ENCODE results near the gene RNF138. TPM values are rescaled to one million over a fixed set of nuclear protein-coding genes. Genes with fewer than 3 reads are reported as not detected.

RNF138 gene
- total RNA-seq, 1 experiment from 2014 or later = 103 TPM

GRCh38 chr18:32111706-32112105, 20.0 kb downstream of the RNF138 start:
- Mint-ChIP-seq H3K36me3 (peaks cover 33% of the 10 kb centered on the region), H3K27me3 (ENCODE audit: low read depth) (no peaks in the 10 kb centered on the region), H3K4me3 (no peak overlapping the region), H3K27ac (no peak overlapping the region), H3K4me1 (no peaks in the 10 kb centered on the region), H3K9me3 (no peaks in the 10 kb centered on the region)
- ChIA-PET POLR2A (no interaction called here), CTCF (interaction anchor here (0.7 kb wide), 1 partner anchor 46 kb away, joined by 3 read pairs; no protein-coding TSS in a partner anchor)
- ATAC-seq (no peak), DNase-seq (ENCODE audit: low spot score) (no peak)
- TF ChIP-seq MYBL2 (CRISPR knock-in tag; IDR thresholded peaks at IDR 0.05) (no peak), SP1 (CRISPR knock-in tag; conservative IDR thresholded peaks at IDR 0.05) (no peak), ZNF317 (CRISPR knock-in tag; IDR thresholded peaks at IDR 0.05; ENCODE audit: borderline replicate concordance, low read depth) (no peak), ZNF232 (CRISPR knock-in tag; IDR thresholded peaks at IDR 0.05) (no peak), ZNF138 (CRISPR knock-in tag; conservative IDR thresholded peaks at IDR 0.05) (no peak), FOXK1 (CRISPR knock-in tag; IDR thresholded peaks at IDR 0.05) (no peak), TEAD4 (CRISPR knock-in tag; IDR thresholded peaks at IDR 0.05) (no peak), NFYB (CRISPR knock-in tag; conservative IDR thresholded peaks at IDR 0.05; ENCODE audit: low read depth) (no peak), NR2C2 (CRISPR knock-in tag; IDR thresholded peaks at IDR 0.05) (no peak), KAT7 (CRISPR knock-in tag; IDR thresholded peaks at IDR 0.05; ENCODE audit: borderline replicate concordance) (no peak), NFE2L1 (CRISPR knock-in tag; IDR thresholded peaks at IDR 0.05) (no peak), ZNF512 (CRISPR knock-in tag; IDR thresholded peaks at IDR 0.05; ENCODE audit: borderline replicate concordance) (no peak), SOX15 (CRISPR knock-in tag; IDR thresholded peaks at IDR 0.05) (no peak)
- TF ChIP-seq, protein P1, sequence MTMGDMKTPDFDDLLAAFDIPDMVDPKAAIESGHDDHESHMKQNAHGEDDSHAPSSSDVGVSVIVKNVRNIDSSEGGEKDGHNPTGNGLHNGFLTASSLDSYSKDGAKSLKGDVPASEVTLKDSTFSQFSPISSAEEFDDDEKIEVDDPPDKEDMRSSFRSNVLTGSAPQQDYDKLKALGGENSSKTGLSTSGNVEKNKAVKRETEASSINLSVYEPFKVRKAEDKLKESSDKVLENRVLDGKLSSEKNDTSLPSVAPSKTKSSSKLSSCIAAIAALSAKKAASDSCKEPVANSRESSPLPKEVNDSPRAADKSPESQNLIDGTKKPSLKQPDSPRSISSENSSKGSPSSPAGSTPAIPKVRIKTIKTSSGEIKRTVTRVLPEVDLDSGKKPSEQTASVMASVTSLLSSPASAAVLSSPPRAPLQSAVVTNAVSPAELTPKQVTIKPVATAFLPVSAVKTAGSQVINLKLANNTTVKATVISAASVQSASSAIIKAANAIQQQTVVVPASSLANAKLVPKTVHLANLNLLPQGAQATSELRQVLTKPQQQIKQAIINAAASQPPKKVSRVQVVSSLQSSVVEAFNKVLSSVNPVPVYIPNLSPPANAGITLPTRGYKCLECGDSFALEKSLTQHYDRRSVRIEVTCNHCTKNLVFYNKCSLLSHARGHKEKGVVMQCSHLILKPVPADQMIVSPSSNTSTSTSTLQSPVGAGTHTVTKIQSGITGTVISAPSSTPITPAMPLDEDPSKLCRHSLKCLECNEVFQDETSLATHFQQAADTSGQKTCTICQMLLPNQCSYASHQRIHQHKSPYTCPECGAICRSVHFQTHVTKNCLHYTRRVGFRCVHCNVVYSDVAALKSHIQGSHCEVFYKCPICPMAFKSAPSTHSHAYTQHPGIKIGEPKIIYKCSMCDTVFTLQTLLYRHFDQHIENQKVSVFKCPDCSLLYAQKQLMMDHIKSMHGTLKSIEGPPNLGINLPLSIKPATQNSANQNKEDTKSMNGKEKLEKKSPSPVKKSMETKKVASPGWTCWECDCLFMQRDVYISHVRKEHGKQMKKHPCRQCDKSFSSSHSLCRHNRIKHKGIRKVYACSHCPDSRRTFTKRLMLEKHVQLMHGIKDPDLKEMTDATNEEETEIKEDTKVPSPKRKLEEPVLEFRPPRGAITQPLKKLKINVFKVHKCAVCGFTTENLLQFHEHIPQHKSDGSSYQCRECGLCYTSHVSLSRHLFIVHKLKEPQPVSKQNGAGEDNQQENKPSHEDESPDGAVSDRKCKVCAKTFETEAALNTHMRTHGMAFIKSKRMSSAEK (CRISPR knock-in tag; IDR thresholded peaks at IDR 0.05; ENCODE audit: borderline replicate concordance) = no peak
- TF ChIP-seq, protein P2, sequence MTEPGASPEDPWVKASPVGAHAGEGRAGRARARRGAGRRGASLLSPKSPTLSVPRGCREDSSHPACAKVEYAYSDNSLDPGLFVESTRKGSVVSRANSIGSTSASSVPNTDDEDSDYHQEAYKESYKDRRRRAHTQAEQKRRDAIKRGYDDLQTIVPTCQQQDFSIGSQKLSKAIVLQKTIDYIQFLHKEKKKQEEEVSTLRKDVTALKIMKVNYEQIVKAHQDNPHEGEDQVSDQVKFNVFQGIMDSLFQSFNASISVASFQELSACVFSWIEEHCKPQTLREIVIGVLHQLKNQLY (CRISPR knock-in tag; IDR thresholded peaks at IDR 0.05) = no peak
- TF ChIP-seq, protein P3, sequence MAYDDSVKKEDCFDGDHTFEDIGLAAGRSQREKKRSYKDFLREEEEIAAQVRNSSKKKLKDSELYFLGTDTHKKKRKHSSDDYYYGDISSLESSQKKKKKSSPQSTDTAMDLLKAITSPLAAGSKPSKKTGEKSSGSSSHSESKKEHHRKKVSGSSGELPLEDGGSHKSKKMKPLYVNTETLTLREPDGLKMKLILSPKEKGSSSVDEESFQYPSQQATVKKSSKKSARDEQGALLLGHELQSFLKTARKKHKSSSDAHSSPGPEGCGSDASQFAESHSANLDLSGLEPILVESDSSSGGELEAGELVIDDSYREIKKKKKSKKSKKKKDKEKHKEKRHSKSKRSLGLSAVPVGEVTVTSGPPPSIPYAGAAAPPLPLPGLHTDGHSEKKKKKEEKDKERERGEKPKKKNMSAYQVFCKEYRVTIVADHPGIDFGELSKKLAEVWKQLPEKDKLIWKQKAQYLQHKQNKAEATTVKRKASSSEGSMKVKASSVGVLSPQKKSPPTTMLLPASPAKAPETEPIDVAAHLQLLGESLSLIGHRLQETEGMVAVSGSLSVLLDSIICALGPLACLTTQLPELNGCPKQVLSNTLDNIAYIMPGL (CRISPR knock-in tag; IDR thresholded peaks at IDR 0.05) = no peak

GRCh38 chr18:32112826-32113225, 21.2 kb downstream of the RNF138 start:
- peaks cover 42% of the 10 kb centered on the region for H3K36me3 Mint-ChIP-seq
- CTCF ChIA-PET = no interaction called here
- DNase-seq (ENCODE audit: low spot score) (no peak), ATAC-seq (no peak)
- H3K27ac Mint-ChIP-seq = no peak overlapping the region
- POLR2A ChIA-PET = no interaction called here
- no peaks in the 10 kb centered on the region for H3K4me1 Mint-ChIP-seq
- no peaks in the 10 kb centered on the region for H3K9me3 Mint-ChIP-seq
- no peaks in the 10 kb centered on the region for H3K27me3 Mint-ChIP-seq (ENCODE audit: low read depth)
- no peak overlapping the region for H3K4me3 Mint-ChIP-seq
- TF ChIP-seq, protein P4, sequence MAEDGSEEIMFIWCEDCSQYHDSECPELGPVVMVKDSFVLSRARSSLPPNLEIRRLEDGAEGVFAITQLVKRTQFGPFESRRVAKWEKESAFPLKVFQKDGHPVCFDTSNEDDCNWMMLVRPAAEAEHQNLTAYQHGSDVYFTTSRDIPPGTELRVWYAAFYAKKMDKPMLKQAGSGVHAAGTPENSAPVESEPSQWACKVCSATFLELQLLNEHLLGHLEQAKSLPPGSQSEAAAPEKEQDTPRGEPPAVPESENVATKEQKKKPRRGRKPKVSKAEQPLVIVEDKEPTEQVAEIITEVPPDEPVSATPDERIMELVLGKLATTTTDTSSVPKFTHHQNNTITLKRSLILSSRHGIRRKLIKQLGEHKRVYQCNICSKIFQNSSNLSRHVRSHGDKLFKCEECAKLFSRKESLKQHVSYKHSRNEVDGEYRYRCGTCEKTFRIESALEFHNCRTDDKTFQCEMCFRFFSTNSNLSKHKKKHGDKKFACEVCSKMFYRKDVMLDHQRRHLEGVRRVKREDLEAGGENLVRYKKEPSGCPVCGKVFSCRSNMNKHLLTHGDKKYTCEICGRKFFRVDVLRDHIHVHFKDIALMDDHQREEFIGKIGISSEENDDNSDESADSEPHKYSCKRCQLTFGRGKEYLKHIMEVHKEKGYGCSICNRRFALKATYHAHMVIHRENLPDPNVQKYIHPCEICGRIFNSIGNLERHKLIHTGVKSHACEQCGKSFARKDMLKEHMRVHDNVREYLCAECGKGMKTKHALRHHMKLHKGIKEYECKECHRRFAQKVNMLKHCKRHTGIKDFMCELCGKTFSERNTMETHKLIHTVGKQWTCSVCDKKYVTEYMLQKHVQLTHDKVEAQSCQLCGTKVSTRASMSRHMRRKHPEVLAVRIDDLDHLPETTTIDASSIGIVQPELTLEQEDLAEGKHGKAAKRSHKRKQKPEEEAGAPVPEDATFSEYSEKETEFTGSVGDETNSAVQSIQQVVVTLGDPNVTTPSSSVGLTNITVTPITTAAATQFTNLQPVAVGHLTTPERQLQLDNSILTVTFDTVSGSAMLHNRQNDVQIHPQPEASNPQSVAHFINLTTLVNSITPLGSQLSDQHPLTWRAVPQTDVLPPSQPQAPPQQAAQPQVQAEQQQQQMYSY (CRISPR knock-in tag; IDR thresholded peaks at IDR 0.05) = no peak
- TF ChIP-seq ZNF416 (CRISPR knock-in tag; IDR thresholded peaks at IDR 0.05) = no peak
- TF ChIP-seq ATF2 (CRISPR knock-in tag; IDR thresholded peaks at IDR 0.05; ENCODE audit: borderline replicate concordance, low read depth) = no peak
- no peak for TF ChIP-seq MXD4 (CRISPR knock-in tag; IDR thresholded peaks at IDR 0.05; ENCODE audit: borderline replicate concordance)
